Measurements from ENCODE around the gene VN1R4.
"Not testable (repeated sequence)": the region's sequence is repeated elsewhere in the genome, so short reads cannot be mapped to it uniquely, and the experiment has no call there.

Gene VN1R4

GRCh38 chr19:53267623-53268022, at the start of gene VN1R4:
Gene VN1R4, minus strand, starts transcription at chr19:53267723. Its CDS starts 58 bp downstream, at chr19:53267665.
- DNase-seq (ENCODE audit: low read depth), result not testable (repeated sequence)

GRCh38 chr19:53311897-53312296, 44.4 kb upstream of the VN1R4 start:
- no peak for DNase-seq (ENCODE audit: low read depth)

DNA sequence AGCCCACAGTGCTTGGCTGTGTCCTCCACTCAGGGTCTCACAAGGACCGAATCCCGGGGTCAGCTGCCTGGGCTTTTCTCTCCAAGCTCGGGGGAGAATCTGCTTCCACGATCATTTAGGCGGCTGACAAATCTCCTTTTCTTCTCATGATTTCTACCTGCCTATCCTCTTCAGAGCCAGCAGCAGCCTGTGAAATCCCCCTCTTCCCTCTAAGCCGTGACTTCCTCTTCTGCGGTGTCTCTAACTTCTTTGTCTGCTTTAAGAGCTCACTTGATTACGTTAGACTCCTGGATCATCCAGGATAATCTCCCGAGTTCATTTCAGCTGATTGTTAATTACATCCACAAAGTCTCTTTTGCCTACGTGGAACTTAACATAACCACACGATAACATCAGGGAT, 43.5 kb upstream of the VN1R4 start:
- no peak for DNase-seq (ENCODE audit: low read depth)

DNA sequence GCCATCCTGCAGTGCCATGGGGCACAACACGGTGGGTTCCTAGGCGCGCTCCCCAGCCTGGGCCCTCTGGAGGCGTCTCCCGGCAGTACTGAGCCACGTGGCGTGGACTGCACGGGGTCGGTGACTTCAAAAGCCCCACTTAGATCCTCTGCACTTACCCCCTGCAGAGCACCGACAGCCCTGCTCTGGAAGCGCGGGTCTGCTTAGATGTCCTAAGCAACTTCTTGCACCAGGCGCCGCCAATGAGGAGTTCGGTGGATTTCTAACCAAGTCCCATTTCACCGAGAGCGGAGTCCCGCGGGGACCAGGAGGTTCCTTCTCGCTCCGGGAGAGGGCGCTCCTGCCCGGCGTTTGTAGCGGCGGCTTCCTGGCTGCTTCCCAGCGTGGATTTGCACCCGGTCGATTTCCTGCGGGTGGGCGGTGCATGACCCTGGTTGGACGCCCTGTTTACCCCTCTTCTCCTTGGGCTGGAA, 40.9 kb upstream of the VN1R4 start:
- DNase-seq (ENCODE audit: low read depth), result no peak

DNA sequence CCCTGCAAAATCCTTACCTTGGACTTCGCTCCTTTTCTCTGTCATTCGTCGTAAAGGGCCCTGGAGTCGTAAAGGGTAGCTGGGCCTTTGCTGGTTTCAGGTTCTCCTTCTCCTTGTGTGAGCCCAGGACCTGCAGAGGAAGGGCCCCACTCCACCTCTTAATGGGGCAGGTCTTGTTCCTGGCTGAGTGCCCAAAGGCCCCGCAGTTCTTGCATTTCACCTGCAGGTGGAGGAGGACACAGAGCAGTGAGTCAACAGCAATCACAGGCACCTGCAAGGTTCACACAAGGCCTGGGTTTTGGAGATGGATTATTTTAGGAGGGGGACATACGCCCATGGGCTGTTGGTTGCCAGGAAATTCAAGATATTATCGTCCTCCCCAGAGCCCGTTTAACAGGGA, 33.8 kb upstream of the VN1R4 start:
- DNase-seq (ENCODE audit: low read depth), result not testable (repeated sequence)

GRCh38 chr19:53294786-53295441, 27.4 kb upstream of the VN1R4 start:
- DNase-seq (ENCODE audit: low read depth), result no peak

DNA sequence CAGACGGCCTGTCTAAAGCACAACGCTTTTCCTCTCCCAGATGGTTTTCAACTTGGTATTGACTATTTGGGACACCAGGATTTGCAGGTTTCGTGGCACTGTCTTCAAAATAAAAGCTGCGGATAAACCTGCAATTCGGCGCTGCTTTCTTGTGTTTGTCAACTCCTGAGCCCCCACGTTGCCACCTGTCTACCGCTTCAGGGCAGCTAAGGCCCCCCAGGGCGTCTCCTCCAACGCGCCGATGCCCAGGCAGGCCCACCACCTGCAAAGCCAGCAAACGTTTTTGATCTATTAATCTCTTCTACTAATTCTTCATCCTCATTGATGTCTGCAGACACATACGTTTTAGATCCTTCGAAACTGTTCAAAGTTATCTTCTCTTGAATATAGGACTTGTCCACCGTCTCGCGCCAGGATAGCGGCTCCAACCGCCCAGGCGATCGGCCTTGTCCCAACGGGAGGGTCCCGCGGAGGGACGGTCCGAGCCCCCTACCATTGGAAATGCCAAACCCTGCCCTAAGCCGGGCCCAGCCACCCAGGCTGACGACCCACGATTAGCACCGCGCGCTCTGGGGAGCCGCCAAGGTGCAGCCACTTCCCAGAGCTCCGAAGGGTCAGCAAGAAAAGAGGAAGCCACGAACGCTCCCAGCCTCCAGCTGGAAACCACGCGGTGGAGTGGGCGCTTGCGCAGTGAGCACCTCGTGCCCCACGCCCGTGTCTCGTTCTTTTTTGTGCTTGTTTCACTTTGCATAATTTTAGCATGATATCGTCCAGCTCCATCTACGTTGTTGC, 23.4 kb upstream of the VN1R4 start:
- DNase-seq (ENCODE audit: low read depth), result no peak

DNA sequence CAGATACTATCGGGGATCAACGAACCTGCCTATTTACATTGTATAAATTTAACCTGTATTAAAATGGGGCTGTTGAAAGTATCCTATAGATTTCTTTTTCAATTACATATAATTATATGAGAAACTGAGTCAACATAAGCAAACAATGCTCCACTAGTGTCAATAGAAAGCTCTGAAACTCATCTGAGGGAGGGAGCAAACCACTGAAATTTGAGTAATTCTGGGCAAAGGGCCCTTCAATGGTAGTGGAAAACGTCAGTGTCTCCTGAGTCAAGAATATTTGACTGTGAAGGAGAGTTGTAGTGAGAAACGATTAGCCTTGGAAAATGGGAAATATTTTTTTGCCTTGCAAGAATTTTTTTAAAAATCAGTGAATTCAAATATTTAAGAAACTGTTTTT, 17.6 kb upstream of the VN1R4 start:
- DNase-seq (ENCODE audit: low read depth), result no peak

- DNase-seq (ENCODE audit: low read depth), result not testable (repeated sequence)
These were observed 14.4 kb upstream of the VN1R4 start for GRCh38 chr19:53281947-53282346.

GRCh38 chr19:53275480-53275879, 8.0 kb upstream of the VN1R4 start:
- DNase-seq (ENCODE audit: low read depth), result no peak

DNA sequence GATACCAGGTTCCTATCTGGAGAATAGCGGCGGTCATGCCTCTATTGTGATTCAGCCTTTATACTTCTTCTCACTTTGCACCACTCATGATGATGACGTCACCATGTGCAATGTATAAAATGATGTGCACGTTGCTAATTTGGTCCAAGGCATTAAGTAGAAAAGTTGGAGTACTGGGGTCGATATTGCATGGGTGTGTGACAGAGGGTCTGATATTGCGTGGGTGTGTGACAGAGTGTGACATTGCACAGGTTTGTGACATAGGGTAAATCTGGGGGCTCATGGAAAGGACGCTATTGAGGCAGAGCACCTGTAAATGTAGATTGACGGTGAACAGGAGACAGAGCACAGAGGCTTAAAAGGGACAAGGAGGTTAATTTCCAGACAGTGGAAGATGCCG, 4.5 kb upstream of the VN1R4 start:
- no peak for DNase-seq (ENCODE audit: low read depth)

GRCh38 chr19:53269861-53270260, 2.3 kb upstream of the VN1R4 start:
- not testable (repeated sequence) for DNase-seq (ENCODE audit: low read depth)

GRCh38 chr19:53257715-53258342, 9.7 kb downstream of the VN1R4 start, which contains the start of gene VN1R2:
Gene VN1R2, plus strand, starts transcription at chr19:53258292. Its CDS starts 84 bp downstream, at chr19:53258376.
- not testable (repeated sequence) for DNase-seq (ENCODE audit: low read depth)

DNA sequence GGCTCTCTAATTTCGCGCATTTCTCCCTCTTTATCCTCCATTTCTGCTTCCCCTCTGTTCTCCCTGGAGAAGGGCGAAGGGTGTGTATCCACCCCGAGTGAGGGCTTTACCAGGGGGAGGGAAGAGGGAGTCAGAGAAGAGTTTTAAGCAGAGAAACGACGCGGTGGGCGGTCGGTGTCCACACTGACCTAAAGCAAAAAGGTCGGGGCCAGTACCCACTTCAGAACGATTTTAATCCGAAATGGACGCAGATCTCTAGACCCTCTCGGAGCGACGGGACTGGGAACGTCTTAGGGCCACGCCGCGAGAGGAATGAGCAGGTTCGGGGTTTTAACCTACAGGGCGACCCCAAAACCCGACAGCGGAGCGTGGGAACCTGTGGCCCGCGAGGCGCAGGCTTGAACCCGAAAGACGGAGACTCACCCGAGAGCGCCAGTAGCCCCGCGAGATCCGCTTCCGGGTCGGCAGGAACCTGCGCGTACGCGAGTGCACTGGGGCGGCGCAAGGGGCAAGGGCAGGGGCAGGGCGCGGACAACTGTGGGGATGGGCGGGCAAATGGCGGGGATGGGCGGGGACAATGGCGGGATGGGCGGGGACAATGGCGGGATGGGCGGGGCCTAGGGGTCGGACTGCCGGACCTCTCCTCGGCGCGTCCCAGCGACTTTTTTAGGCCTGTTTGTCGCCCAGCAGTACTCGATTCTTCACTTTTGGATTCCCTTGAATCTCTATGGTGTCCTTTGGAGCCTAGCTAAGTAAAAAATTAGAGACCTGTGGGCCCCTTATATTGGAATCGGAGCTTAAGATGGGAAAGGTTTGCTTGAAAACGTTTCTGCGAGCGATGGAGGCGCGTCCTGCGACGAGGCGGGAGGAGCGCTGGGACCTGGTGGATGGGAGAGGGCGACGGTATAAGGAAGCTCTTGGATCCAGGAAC, 12.8 kb downstream of the VN1R4 start, which contains the start of gene ZNF677:
Gene ZNF677, minus strand, starts transcription at position 463 of the 931 bp plus-strand sequence. CDS start 3,323 bp downstream, outside the sequence.
- DNase-seq (ENCODE audit: low read depth), result peak; percentile 48

DNA sequence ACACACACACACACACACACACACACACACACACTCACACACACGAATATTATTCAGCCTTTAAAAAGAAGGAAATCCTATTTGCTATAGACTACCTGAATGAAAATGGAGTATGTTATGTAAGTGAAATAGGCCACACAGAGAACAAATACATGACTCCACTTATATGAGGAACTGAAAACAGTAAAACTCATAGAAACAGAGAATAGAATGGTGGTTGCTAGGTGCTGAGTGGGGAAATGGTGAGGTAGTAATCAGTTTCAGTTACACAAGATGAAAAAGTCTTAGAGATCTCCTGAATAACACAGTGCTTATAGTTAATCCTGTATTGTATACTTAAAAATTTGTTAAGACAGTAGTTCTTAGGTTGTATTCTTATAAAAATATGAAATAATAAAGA, 21.0 kb downstream of the VN1R4 start:
- DNase-seq (ENCODE audit: low read depth), result no peak

DNA sequence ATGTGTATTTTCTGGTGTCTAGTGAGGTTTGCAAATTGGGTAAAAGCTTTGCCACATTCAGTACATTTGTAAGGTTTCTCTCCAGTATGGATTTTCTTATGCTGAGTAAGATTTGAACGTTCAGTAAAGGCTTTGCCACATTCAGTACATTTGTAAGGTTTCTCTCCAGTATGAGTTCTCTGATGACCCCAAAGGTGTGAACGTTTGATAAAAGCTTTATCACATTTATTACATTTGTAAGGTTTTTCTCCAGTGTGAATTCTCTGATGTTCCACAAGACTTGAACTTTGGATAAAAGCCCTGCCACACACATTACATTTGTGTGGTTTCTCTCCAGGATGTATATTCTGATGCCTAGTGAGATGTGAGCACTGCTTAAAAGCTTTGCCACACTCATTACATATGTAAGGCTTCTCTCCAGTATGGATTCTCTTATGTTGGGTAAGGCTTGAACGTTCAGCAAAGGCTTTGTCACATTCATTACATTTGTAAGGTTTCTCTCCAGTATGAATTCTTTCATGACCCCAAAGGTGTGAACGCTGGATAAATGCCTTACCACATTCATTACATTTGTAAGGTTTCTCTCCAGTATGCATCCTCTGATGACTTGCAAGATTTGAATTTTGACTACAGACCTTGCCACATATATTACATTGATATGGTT, 30.3 kb downstream of the VN1R4 start:
- DNase-seq (ENCODE audit: low read depth), result no peak

- DNase-seq (ENCODE audit: low read depth), result no peak
These were observed 42.9 kb downstream of the VN1R4 start for GRCh38 chr19:53224606-53225005.

GRCh38 chr19:53222716-53223115, 44.8 kb downstream of the VN1R4 start:
- not testable (repeated sequence) for DNase-seq (ENCODE audit: low read depth)
